HG03469 (cell line): Measurements from ENCODE around the gene HES1.
"Not testable (repeated sequence)": the region's sequence is repeated elsewhere in the genome, so short reads cannot be mapped to it uniquely, and the experiment has no call there.

Experiments used
- ATAC-seq: cut with Tn5 transposase; IDR thresholded peaks from one replicate; pipeline ENCODE4 v1.9.1; 2021; ENCODE audit warnings: mild to moderate bottlenecking, moderate library complexity, moderate number of reproducible peaks; ENCODE audit not compliant: unreplicated experiment

Gene HES1

DNA sequence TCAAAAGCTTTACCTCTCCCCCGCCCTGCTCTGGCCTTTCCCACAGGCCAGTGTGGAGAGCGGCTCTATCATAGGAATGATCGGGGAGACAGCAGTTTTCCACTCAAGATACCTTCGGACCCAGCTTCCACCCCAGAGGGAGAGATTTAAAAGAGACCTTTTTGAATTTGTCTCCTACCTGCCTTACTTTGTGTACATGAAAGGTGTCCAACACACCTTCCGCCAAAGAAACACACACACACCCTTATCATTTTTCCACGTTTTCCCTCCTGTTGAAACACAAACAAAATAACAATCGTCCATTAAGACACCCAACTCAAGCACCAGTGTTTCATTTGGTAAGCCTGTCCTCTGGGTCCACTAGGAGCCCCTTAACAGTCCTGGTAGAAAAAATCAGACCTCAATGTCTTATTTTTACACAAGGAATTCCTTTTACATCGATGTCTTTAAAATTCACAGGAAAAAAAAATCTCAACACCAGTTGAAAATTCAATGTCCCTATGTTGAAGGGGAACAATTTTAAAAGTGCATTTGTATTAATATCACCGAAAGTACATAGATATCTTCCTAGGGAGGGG is 4.0 kb downstream of the HES1 start:
- ATAC-seq, result no peak

DNA sequence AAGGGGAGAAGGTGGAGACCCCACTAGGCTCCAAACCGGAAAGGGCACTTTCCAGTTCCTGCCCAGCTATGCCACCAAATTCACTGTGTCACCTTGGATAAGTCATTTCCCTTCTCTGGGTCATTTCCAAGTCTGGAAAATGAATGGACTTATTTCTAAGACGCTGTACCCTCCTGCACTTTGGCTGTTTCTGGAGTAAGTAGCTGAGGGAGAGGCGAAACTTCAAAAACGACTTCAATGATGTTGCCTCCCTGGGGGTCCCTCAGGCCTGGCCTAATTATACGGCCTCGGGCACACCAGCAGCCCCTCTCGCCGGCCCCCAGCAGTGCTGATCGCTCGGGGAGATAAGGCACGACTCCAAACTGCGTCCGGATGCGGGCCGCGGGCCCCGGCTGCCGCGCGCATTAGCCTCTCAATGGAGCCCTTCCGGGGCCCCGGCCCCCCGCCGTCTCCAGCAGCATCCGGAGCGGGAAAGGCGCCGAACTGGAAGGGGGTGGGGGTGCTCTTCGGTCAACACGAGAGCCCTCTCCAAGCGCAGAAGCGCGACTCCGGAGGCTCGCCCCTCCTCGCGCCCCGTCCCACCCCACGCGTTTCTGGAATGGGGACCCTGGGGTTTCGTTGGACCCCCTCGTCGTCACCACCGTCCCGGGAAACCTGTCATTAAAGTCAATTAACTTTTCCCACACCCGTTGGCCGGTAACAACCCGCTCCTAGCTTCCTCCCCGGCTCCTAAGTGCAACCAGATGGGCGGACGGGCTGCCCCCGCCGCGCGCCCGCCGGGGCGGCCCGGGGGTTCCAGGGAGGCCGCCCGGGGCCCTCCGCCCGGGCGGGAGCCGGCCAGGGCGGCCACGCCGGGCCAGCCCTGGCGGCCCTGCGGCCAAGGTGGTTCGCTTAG is 4.8 kb downstream of the HES1 start:
- no peak for ATAC-seq

DNA sequence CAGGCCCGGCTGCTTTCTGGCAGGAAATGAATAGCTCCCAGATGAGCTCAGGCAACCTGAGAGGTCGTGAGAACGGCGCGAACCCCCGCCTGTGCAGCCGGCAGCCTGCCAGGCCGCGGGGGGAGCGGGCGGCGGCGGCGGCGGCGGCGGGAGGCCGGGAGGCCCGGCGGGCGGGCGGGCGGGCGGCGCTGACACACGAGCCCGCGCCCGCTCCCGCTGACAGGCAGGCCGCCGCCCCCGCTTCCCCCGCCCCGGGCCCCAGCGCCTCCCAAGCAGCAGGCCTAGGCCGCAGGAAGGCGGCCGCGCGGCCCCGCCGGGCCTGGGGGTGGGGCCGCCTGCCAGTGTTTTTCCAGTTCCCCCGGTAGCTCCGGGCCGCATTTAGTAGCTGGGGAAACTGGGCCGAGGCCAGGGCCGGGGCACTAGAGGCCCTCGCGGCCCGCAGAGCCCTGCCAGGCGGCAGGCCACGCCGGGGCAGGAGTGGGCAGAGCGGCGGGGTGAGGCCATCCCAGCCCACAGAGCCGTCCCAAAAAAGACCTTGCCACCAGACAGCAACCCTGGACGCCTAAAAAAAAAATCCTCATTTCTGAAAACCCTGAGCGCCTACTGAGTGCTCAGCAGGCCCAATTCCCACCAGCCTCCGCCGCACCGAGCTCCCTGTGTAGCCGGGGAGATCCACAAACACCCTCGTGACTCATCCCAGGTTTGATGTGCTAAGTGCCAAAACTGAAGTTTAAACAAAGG is 5.6 kb downstream of the HES1 start:
- peak; percentile 31 for ATAC-seq

DNA sequence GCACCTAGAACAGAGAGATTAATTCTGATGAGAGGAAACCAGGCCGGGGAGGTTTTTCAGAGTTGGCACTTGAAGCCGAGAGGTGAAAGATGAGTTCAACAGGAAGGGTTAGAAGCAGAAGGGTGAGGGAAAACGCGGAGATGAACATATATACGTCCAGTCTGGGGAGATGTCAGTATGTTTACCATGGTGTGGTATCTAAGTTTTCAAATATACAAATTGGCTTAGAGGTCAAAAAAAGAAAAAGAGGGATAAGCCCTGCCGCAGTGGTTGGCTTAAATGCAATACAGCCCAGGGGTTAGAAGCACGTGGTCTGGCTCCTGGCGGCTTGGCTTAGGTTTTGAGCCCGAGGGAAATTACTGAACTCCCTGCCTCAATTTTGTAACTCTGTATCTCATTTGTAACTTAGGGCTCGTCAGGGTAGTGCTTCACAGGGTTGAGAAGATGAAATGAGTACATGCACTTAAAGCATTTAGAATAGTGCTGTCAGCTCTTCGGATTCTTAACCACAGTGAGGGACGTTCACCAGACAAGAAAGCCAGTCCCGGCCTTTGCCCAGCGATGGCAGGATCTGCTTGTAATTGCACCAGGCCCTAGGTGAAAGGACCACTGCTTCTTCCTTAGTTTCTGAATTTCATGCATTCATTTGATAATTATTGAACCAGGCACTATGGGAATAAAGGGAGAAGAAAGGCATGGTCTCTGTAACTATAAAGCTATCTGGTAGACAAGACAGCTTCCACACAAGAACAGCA is 6.4 kb downstream of the HES1 start:
- ATAC-seq, result no peak

DNA sequence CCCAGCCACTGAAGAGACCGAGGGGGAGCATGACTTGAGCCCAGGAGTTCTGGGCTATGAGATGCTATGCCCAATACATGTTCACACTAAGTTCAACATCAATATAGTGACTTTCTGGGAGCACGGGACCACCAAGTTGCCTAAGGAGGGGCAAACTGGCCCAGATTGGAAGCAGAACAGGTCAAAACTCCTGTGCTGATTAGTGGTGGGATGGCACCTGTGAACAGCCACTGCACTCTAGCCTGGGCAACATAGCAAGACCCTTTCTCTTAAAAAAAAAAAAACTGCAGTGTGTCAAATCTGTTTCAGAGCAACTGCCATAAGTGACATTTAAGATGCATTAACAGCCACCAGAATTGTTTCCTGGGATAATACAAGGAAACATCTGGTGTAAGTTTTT is 9.8 kb downstream of the HES1 start:
- no peak for ATAC-seq

DNA sequence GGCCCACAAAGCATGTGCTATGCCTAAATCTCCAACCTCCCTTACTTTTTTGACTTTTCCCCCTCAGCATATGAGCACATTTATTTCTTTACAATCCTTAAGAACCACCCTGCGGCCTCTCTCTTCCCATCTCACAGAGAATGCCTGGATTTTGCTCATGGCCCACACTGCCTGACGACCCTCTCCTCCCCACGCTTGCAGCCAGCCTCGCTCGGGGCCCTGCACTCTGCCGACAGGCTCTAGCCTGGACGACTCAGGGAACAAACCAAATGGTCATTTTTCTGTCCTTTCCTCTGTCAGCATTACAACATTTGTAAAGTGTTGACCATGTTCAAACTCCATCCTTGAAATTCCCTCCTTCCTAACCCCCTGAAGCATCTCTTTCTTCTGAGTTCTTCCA is 11.7 kb downstream of the HES1 start:
- no peak for ATAC-seq

DNA sequence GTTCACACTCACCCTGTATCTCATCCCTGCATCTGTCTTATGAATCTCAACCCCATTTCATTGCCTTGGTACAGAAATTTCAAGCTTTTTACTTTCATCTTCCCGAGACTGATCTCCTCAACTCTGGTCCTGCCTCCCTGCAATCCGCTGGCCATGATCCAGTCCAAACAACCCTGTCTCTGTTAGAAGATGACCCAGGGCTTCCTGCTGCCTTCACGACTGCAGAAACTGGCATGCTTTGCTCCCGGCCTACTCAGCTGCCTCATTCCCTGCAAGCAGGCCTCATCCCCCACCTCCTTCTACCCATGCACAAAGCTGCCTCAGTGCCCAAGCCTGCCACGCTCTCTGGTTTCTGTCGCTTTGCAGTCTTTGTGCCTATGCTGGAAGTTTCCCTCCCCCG is 12.4 kb downstream of the HES1 start:
- ATAC-seq, result no peak

DNA sequence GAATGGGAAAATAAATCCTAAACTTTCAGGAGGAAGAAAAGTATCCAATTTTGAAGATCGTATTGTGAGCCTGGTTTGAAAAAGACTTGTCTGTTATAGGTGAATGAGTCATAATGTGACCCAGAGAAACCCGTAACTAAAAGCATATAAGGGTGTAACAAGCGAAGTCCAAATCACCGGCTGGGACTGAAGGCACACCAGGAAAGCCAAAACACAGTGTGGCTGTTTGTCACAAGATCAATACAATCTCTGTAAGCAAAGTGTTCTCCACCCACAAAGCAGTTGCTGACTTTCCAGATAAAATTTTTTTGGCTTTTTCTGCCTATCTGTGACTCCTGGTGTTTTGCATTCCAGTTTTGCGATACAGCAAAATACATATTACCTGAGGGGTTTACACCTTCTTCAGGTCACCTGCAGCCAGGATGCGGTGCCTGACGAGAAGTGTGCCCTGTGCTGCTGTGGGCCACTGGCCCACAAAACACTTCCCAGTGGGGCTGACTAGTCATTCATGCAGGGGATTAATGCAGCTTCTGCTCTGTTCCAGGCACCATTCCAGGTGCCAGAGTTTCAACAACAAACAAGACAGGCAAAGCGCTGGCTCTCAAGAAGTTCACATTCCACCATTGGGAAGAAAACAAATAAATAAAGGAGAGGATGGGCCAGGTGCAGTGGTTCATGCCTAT is 14.4 kb downstream of the HES1 start:
- ATAC-seq, result no peak

DNA sequence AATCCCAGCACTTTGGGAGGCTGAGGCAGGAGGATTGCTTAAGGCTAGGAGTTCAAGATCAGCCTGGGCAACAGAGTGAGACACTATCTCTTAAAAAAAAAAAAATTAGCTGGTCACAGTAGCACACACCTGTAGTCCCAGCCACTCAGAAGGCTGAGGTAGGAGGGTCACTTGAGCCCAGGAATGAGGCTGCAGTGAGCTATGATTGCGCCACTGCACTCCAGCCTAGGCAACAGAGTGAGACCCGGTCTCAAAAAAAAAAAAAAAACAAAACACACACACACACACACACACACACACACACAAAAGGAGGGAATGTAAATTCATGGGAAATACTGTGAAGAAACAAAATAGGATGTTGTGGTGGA is 15.0 kb downstream of the HES1 start:
- not testable (repeated sequence) for ATAC-seq

DNA sequence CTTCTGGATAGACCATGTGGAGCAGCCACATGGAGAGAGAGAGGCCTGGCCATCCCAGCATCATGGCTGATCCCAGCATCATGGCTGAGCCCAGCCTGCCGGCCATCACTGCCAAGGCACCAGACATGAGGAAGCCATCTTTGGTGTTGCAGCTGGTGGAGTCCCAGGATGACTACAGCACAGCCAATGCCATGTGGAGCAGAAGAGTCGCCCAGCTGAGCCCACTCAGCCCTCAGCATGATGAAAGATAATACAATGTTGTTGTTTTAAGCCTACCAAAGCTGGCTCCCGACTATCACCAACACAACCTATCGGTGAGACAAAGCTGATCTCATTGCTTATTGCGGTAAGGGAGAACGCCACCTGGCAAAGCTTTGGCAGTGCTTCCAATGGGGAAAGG is 18.4 kb downstream of the HES1 start:
- no peak for ATAC-seq

DNA sequence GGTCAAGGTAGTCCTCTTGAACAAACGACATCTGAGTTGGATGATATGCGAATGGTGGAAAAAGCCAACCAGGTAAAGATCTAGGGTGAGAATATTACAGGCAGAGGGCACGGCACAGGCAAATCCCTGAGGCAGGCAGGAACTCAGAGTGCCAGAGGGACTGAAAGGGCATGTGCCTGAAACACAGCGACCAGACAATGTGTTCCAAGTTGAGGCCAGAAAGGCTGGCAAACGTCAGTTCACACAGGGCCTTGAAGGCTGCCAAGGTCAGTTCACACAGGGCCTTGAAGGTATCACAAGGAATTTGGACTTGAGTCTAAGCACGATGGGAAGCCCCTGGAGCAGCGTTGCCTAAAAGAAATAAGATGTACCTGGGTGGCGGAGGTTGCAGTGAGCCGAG is 20.1 kb downstream of the HES1 start:
- no peak for ATAC-seq

DNA sequence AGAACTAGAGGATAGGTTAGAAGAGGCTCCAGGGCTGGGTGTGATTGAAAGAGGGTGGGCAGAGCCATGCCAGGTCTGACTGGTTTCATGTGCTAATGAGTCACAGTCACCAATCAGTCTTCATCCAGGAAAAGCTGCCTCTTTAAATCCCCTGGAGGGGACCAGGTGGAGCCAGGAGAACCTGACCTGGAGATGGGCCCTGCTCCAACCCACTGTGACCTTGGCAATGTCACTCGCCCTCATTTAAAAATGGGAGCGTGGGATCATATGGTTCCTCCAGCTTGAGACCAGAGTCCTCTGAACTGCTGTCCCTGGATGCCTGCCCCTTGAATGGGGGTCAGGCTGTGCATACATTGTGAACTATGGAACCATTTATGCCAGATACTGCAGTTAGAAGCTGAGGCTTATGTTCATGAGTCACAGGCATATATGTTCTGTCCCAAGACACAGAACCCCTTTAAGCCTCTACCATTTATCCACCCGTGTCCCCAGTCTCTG is 23.0 kb downstream of the HES1 start:
- ATAC-seq, result no peak

DNA sequence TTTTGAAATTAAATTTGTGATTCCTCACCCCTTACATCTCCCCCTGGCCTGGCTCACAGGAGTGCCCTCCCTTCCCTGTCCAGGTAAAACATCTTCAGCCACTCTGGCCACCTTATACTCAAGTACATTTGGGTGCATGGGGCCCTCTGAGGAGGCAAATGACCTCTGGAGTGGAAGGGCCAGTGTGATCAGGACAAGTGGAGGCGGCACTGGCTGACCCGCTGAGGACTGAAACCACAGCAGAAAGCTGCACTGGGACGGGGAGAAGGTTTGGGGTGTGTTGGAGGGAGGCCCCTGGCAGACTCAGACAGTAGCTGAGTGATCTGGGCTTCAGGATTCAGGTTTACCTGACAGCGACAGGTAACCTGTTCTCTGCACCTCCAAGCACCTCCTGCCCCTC is 24.2 kb downstream of the HES1 start:
- ATAC-seq, result no peak

DNA sequence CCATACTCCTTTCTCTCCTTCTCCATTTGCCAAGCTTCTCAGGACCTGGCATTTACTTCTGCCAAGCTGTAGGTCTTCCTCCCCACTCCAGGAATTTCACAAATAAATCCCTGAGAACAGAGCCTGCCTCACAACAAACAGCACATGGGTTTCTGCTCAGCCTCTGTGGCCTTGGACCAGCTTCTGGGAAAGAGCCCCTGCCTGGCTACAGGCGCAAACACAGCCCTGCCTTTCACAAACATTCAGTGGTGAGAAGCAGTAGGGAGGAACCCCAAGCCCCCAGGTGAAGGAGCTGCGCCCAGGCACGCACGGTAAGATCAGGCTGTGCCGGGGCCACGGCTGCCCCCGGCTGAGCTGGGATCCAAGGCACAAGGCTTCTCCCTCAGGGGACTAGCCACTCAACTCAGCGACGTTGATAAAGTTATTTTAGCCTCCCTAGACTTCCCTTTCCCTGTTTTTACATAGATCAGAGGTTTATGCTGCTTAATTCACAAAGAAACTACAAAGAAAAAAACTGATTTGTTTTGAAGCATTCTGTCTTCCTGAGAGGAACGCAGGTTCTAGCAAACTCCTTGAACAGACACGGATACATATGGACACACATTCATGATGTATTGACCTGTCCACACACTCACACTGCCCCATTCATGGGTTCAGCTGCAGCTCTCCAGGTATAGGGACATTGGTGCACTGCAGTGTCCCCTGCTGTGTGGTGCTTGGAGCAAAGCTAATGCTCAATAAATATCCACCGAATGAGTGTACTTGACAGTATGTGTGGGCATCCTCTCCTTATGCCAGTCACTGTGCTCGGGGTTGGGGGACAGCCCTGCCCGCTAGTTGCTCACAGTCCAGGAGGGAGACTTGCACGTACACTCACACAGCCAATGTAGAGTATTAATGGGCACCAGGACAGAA is 25.4 kb downstream of the HES1 start:
- ATAC-seq, result no peak

DNA sequence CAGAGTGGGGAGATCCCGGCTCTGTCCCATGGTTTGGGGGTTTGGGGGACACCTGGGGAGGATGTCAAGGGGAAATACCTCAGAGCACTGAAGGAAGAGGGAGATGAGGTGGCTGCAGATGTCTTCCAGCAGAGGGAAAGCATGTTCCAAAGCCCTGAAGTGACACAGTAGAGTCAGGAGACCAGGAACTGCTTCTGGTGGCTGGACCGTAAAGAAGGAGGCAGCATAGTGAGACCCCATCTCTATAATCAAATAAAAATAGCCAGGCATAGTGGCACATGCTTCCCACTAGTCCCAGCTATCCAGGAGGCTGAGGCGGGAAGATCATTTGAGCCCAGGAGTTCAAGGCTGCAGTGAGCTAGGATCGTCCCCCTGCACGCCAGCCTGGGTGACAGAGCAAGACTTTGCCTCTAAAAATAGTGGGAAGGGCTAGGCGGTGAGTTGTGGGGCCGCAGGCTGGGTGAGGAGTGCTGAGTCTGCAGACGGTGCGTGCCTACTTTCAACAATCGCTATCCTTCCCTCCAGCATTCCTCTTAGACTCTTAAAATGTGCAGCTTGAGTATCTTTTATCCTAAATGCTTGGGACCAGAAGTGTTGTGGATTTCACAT is 26.2 kb downstream of the HES1 start:
- no peak for ATAC-seq

DNA sequence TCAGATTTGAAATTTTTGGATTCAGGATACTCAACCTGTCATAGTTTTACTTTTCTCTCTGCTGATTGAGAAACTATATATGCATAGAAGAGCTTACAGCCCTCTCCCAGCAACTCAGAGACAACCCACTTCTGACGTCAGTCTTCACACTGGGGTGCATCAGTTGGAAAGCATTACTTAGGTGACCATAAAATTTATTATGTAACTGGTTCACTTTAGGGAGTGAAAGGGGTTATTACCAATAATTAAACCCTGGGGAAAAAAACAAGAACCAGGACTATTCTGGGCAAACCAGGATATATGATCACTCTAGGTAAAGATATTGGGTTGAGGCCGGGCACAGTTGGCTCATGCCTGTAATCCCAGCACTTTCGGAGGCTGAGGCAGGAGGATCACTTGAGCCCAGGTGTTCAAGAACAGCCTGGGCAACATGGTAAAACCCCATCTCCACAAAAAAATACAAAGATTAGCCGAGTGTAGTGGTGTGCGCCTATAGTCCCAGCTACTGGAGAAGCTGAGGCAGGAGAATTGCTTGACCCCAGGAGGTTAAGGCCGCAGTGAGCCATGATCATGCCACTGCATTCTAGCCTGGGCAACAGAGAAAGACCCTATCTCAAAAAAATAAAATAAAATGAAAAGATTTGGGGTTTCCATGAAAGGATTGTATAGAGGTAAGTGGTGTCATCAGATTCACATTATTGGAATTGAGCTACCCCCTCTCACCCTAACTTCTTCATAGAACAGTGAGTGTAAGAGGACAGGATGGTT is 27.1 kb downstream of the HES1 start:
- no peak for ATAC-seq

DNA sequence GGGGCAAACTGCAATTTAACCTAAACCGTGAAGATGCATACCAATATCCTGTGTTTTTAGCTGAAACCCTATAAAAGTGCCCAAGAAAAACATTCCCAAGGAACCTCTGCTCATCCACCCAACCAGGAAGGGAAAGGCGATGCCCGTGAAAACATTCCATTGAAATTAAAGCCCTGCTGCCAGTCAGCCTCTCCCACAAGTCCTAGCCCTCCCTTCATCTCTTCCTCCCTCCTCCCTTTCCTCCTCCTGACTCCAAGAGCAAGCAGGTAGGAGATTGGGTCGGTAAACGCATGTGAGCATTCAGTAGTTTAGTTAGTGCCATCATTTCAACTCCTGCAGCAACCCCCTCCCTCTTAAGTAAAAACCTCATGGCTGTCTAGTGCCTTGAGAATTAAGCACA is 27.7 kb downstream of the HES1 start:
- ATAC-seq, result no peak

DNA sequence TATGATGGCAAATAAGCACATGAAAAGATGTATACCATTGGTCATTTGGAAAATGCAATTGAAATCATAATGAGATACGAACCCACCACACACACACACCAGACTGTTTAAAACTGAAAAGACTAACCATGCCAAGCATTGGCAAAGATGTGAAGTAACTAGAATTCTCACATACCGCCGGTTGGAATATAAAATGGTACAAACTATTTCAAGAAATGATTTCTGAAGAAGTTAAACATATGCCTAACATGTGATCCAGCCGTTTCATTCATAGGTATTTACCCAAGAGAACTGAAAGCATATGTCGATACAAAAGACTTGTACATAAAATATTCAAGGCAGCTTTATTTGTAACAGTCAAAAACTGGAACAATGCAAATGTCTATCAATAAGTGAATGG is 28.9 kb downstream of the HES1 start:
- no peak for ATAC-seq
